Measurements from ENCODE around the gene HBD.

The HBD gene

GRCh38 chr11:5247472-5248192, 13.3 kb upstream of the HBD start:
- Mint-ChIP-seq H3K36me3 (ENCODE audit: low read depth) (no peaks in the 10 kb centered on the region), H3K27ac (no peak overlapping the region), H3K9me3 (no peaks in the 10 kb centered on the region), H3K4me1 (ENCODE audit: low read depth) (no peaks in the 10 kb centered on the region), H3K4me3 (no peak overlapping the region), H3K27me3 (ENCODE audit: low read depth) (peaks cover 3% of the 10 kb centered on the region)
- no peak for DNase-seq (ENCODE audit: low spot score)

GRCh38 chr11:5246772-5247471, 12.6 kb upstream of the HBD start:
- Mint-ChIP-seq H3K9me3 (no peaks in the 10 kb centered on the region), H3K27me3 (ENCODE audit: low read depth) (peaks cover 3% of the 10 kb centered on the region), H3K4me1 (ENCODE audit: low read depth) (no peaks in the 10 kb centered on the region), H3K36me3 (ENCODE audit: low read depth) (no peaks in the 10 kb centered on the region), H3K27ac (no peak overlapping the region), H3K4me3 (no peak overlapping the region)
- no peak for DNase-seq (ENCODE audit: low spot score)

DNA sequence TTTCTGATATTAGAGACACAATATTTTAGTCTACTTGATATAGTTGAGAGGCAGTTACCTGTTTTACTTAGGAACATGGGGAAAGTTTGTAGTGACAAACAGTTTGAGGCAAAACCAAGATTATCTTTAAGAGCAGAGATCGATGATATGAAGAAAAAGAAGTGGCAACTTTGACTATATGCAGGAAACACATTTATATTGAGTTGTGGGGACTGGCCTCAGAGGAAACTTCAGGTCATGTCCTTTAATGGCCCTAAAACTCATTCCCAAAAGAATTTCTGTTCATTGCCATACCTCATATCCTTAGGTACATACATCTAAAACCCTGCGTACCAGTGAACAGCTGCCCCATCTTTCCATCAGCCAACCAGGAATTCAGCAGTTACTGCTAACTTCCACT, 10.9 kb upstream of the HBD start:
- Mint-ChIP-seq H3K4me1 (ENCODE audit: low read depth) (no peaks in the 10 kb centered on the region), H3K9me3 (no peaks in the 10 kb centered on the region), H3K4me3 (no peak overlapping the region), H3K27ac (no peak overlapping the region), H3K36me3 (ENCODE audit: low read depth) (no peaks in the 10 kb centered on the region), H3K27me3 (ENCODE audit: low read depth) (peaks cover 3% of the 10 kb centered on the region)
- no peak for DNase-seq (ENCODE audit: low spot score)

DNA sequence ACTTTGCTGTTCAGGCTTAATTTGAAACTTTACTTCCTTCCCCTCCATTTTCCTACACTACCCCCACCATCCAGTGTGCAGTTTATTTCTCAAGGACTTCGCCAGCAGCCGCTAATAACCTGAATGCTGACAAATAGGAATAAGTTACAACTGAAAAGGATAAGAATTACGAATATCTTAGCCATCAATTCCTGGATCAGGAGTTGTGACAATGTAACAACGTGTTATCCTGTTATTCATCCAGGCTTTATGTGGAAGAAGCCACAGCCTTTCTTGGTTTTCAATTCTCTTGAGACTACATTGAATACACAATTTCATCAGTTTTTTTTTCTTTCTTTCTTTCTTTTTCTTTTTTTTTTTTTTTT, 9.5 kb upstream of the HBD start:
- Mint-ChIP-seq H3K4me1 (ENCODE audit: low read depth) (no peaks in the 10 kb centered on the region), H3K27ac (no peak overlapping the region), H3K36me3 (ENCODE audit: low read depth) (no peaks in the 10 kb centered on the region), H3K27me3 (ENCODE audit: low read depth) (peaks cover 5% of the 10 kb centered on the region), H3K9me3 (no peaks in the 10 kb centered on the region), H3K4me3 (no peak overlapping the region)
- DNase-seq (ENCODE audit: low spot score): no peak

- H3K27ac Mint-ChIP-seq: no peak overlapping the region
- peaks cover 9% of the 10 kb centered on the region for H3K27me3 Mint-ChIP-seq (ENCODE audit: low read depth)
- DNase-seq (ENCODE audit: low spot score): no peak
- no peaks in the 10 kb centered on the region for H3K4me1 Mint-ChIP-seq (ENCODE audit: low read depth)
- H3K4me3 Mint-ChIP-seq: no peak overlapping the region
- H3K9me3 Mint-ChIP-seq: no peaks in the 10 kb centered on the region
- H3K36me3 Mint-ChIP-seq (ENCODE audit: low read depth): no peaks in the 10 kb centered on the region
Observed at GRCh38 chr11:5242933-5243815, 8.9 kb upstream of the HBD start.

DNA sequence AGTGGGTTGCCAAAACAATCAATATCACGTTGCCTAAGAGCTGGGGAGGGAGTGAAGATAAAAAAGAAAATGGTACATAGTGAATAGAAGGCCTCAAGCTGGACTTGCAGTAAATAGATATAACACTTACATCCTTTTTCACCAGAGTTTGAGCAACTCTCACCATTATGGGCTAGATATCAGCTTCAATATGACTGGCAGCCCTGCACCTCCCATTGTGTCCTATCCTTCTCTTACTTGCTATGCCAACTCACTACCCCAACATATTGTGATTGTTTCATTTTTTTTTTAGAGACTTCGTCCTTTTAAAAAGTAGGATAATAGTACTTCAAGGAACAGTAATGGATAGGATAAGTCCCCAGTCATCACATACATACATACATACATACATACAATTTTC, 7.9 kb upstream of the HBD start:
- no peaks in the 10 kb centered on the region for H3K36me3 Mint-ChIP-seq (ENCODE audit: low read depth)
- H3K4me1 Mint-ChIP-seq (ENCODE audit: low read depth): no peaks in the 10 kb centered on the region
- no peaks in the 10 kb centered on the region for H3K9me3 Mint-ChIP-seq
- no peak overlapping the region for H3K27ac Mint-ChIP-seq
- no peak for DNase-seq (ENCODE audit: low spot score)
- peaks cover 11% of the 10 kb centered on the region for H3K27me3 Mint-ChIP-seq (ENCODE audit: low read depth)
- H3K4me3 Mint-ChIP-seq: no peak overlapping the region

DNA sequence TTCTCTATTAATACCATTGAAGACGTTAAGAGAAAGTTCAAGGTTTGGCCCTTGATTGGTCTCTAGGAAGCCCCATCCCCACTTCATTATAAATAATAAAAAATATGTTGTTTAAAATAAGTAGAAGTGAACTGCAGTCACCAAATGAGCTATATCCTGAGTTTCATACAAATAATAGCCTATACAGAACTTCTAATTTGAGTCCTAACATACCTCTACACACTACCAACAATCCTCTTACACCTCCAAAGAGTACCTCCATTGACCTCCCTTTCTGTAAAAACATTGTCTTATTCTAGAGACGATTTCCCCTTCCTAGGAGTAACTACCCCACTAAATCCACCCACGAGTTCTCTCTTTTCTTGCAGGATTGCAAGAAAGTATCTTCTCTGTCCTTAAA, 7.2 kb upstream of the HBD start:
- Mint-ChIP-seq H3K4me1 (ENCODE audit: low read depth) (no peaks in the 10 kb centered on the region), H3K9me3 (no peaks in the 10 kb centered on the region), H3K36me3 (ENCODE audit: low read depth) (no peaks in the 10 kb centered on the region), H3K27me3 (ENCODE audit: low read depth) (peaks cover 15% of the 10 kb centered on the region), H3K27ac (no peak overlapping the region), H3K4me3 (no peak overlapping the region)
- DNase-seq (ENCODE audit: low spot score): no peak

DNA sequence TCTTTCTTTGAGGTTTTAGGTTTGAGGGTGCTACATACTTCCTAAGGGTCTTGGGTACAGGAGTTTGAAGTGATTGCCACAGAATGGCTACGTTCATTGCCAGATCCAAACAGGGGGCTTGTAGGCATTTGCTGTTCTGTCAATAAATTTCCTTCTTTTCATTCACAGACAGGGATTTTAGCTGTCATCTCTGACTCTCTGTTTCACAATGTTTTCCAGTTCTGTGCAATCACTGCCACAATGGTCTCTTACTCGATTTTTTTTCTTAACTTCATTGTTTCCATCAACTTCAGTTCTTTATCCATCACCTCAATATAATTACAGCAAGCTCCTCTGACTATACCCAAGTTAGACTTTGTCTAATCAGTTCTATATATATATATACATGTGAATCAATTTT, 6.2 kb upstream of the HBD start:
- H3K4me1 Mint-ChIP-seq (ENCODE audit: low read depth): peaks cover under 1% of the 10 kb centered on the region
- no peak overlapping the region for H3K27ac Mint-ChIP-seq
- H3K4me3 Mint-ChIP-seq: no peak overlapping the region
- no peak for DNase-seq (ENCODE audit: low spot score)
- no peaks in the 10 kb centered on the region for H3K9me3 Mint-ChIP-seq
- H3K27me3 Mint-ChIP-seq (ENCODE audit: low read depth): peaks cover 21% of the 10 kb centered on the region
- no peaks in the 10 kb centered on the region for H3K36me3 Mint-ChIP-seq (ENCODE audit: low read depth)

- Mint-ChIP-seq H3K4me3 (no peak overlapping the region), H3K4me1 (ENCODE audit: low read depth) (peaks cover 4% of the 10 kb centered on the region), H3K27me3 (ENCODE audit: low read depth) (peaks cover 24% of the 10 kb centered on the region), H3K27ac (no peak overlapping the region), H3K36me3 (ENCODE audit: low read depth) (no peaks in the 10 kb centered on the region), H3K9me3 (no peaks in the 10 kb centered on the region)
- DNase-seq (ENCODE audit: low spot score): no peak
Observed at GRCh38 chr11:5240056-5240455, 5.8 kb upstream of the HBD start.

DNA sequence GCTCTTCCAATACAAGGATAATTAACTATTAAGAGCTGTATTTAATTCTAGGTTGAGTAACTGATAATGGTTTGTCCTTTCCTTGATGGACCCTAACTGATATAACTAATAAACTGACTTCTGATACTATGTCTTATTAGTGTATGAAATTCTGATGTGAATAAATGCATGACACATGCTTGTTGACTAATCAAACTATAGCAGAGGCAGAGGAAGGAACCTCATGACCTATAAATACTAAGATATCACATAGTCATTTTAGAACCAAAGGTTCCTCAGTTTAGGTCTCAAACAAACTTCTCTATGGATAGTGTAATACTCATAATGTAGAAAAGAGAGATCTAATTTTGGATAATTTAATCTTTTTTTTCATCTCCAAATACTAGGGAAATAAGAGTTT, 4.8 kb upstream of the HBD start:
- Mint-ChIP-seq H3K27ac (no peak overlapping the region), H3K4me3 (no peak overlapping the region), H3K36me3 (ENCODE audit: low read depth) (no peaks in the 10 kb centered on the region), H3K4me1 (ENCODE audit: low read depth) (peaks cover 10% of the 10 kb centered on the region), H3K9me3 (no peaks in the 10 kb centered on the region), H3K27me3 (ENCODE audit: low read depth) (peaks cover 21% of the 10 kb centered on the region)
- no peak for DNase-seq (ENCODE audit: low spot score)

GRCh38 chr11:5238486-5238885, 4.2 kb upstream of the HBD start:
- Mint-ChIP-seq H3K36me3 (ENCODE audit: low read depth) (no peaks in the 10 kb centered on the region), H3K27ac (no peak overlapping the region), H3K27me3 (ENCODE audit: low read depth) (peaks cover 22% of the 10 kb centered on the region), H3K4me3 (no peak overlapping the region), H3K4me1 (ENCODE audit: low read depth) (peaks cover 13% of the 10 kb centered on the region), H3K9me3 (no peaks in the 10 kb centered on the region)
- no peak for DNase-seq (ENCODE audit: low spot score)

DNA sequence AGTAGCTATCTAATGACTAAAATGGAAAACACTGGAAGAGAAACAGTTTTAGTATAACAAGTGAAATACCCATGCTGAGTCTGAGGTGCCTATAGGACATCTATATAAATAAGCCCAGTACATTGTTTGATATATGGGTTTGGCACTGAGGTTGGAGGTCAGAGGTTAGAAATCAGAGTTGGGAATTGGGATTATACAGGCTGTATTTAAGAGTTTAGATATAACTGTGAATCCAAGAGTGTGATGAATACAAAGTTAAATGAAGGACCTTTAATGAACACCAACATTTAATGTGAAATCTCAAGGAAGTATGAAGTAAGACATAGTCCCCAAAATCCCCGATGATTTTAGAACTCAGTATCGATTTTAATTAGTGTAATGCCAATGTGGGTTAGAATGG, 3.1 kb upstream of the HBD start:
- DNase-seq (ENCODE audit: low spot score): no peak
- peaks cover 13% of the 10 kb centered on the region for H3K4me1 Mint-ChIP-seq (ENCODE audit: low read depth)
- peaks cover 24% of the 10 kb centered on the region for H3K27me3 Mint-ChIP-seq (ENCODE audit: low read depth)
- no peak overlapping the region for H3K4me3 Mint-ChIP-seq
- H3K9me3 Mint-ChIP-seq: no peaks in the 10 kb centered on the region
- H3K36me3 Mint-ChIP-seq (ENCODE audit: low read depth): no peaks in the 10 kb centered on the region
- no peak overlapping the region for H3K27ac Mint-ChIP-seq

DNA sequence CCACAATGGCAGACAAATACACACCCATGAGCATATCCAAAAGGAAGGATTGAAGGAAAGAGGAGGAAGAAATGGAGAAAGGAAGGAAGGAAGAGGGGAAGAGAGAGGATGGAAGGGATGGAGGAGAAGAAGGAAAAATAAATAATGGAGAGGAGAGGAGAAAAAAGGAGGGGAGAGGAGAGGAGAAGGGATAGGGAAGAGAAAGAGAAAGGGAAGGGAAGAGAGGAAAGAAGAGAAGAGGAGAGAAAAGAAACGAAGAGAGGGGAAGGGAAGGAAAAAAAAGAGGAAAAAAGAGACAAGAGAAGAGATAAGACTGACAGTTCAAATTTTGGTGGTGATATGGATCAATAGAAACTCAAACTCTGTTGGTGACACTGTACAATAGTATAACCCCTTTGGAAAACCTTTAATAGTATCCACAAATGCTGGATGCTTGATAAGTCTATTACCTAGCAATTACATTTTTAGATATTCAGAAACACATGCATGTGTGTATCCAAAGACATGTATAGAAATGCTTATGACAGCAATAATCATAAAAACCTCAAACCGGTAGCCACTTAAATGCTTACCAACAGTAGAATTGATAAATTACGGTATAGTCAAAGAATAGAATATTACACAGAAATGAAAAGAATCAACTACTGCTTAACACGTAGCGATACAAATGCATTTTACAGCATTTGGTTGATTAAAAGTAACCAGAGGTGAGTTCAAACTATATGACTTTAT, 1.2 kb upstream of the HBD start:
- H3K27ac Mint-ChIP-seq: no peak overlapping the region
- no peaks in the 10 kb centered on the region for H3K36me3 Mint-ChIP-seq (ENCODE audit: low read depth)
- no peaks in the 10 kb centered on the region for H3K9me3 Mint-ChIP-seq
- peaks cover 13% of the 10 kb centered on the region for H3K4me1 Mint-ChIP-seq (ENCODE audit: low read depth)
- peaks cover 24% of the 10 kb centered on the region for H3K27me3 Mint-ChIP-seq (ENCODE audit: low read depth)
- no peak overlapping the region for H3K4me3 Mint-ChIP-seq
- DNase-seq (ENCODE audit: low spot score): no peak

DNA sequence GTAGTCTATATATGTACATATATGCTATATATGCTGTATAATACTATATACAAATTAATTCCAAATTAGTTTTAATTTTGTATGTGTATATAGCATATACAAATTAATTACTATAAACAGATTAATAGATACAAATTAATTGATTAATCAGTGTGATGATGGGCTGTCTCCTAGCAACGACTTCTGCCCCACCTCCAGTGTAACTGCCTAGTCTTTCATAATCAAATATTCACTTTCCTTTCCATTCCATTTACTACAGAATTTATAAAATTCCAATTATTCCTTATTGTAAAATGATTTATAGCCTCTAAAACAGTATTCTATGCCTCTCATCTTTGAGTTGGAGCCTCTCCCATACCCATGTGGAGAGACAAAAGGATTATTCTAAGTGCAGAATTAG, 976 bp downstream of the HBD start:
- no peak overlapping the region for H3K4me3 Mint-ChIP-seq
- no peaks in the 10 kb centered on the region for H3K36me3 Mint-ChIP-seq (ENCODE audit: low read depth)
- H3K9me3 Mint-ChIP-seq: no peaks in the 10 kb centered on the region
- peaks cover 18% of the 10 kb centered on the region for H3K27me3 Mint-ChIP-seq (ENCODE audit: low read depth)
- no peak overlapping the region for H3K27ac Mint-ChIP-seq
- peaks cover 13% of the 10 kb centered on the region for H3K4me1 Mint-ChIP-seq (ENCODE audit: low read depth)
- no peak for DNase-seq (ENCODE audit: low spot score)

All from T-helper 2 cell treated with Interferon-gamma antibody and Interleukin-4, amounts not matched to agents 5 μg/mL and 100 μg/mL, for 36 hours (primary cell).